HG02759 (cell line): ENCODE measurements around the gene FBXO24.

Source experiments
- ATAC-seq: cut with Tn5 transposase; IDR thresholded peaks from one replicate; pipeline ENCODE4 v1.9.1; 2021; ENCODE audit warnings: mild to moderate bottlenecking, moderate library complexity; ENCODE audit not compliant: unreplicated experiment

Gene FBXO24

GRCh38 chr7:100573691-100574361 lies 12.3 kb upstream of the FBXO24 start, which contains the start of gene SAP25:
SAP25 (minus strand) TSS chr7:100573900; CDS start chr7:100573742, 158 bp downstream.
- no peak for ATAC-seq

GRCh38 chr7:100574362-100575205 lies 11.5 kb upstream of the FBXO24 start:
- ATAC-seq, result no peak

- no peak for ATAC-seq
These were observed 10.9 kb upstream of the FBXO24 start for GRCh38 chr7:100575206-100575631.

- no peak for ATAC-seq
These were observed 10.3 kb upstream of the FBXO24 start for GRCh38 chr7:100575746-100576383.

GRCh38 chr7:100576384-100576993 lies 9.6 kb upstream of the FBXO24 start:
- no peak for ATAC-seq

- ATAC-seq, result no peak
These were observed 9.0 kb upstream of the FBXO24 start for GRCh38 chr7:100577103-100577502.

GRCh38 chr7:100577507-100577906 lies 8.6 kb upstream of the FBXO24 start:
- no peak for ATAC-seq

- ATAC-seq, result no peak
These were observed 7.6 kb upstream of the FBXO24 start for GRCh38 chr7:100578246-100579183.

- no peak for ATAC-seq
These were observed 5.5 kb upstream of the FBXO24 start for GRCh38 chr7:100580466-100581283.

GRCh38 chr7:100582041-100582579 lies 4.0 kb upstream of the FBXO24 start:
- ATAC-seq, result no peak

- ATAC-seq, result no peak
These were observed 3.5 kb upstream of the FBXO24 start for GRCh38 chr7:100582650-100583049.

GRCh38 chr7:100583132-100584053 lies 2.7 kb upstream of the FBXO24 start:
- ATAC-seq, result no peak

- ATAC-seq, result no peak
These were observed 2.0 kb upstream of the FBXO24 start for GRCh38 chr7:100584054-100584682.

GRCh38 chr7:100584683-100585510 lies 1.2 kb upstream of the FBXO24 start:
- no peak for ATAC-seq

GRCh38 chr7:100585511-100586265 lies 440 bp upstream of the FBXO24 start, which contains the start of gene LRCH4:
LRCH4 (minus strand) TSS chr7:100586129; CDS start chr7:100586100, 29 bp downstream.
- peak; percentile 25 for ATAC-seq

GRCh38 chr7:100588438-100588837 lies 2.3 kb downstream of the FBXO24 start:
- no peak for ATAC-seq
